GM18909 (cell line): Measurements from ENCODE around the gene LRRN3.

Source experiments
- ATAC-seq: cut with Tn5 transposase; IDR thresholded peaks from one replicate; pipeline ENCODE4 v1.9.1; 2021; ENCODE audit warnings: mild to moderate bottlenecking; ENCODE audit not compliant: unreplicated experiment, poor library complexity

LRRN3 gene

DNA sequence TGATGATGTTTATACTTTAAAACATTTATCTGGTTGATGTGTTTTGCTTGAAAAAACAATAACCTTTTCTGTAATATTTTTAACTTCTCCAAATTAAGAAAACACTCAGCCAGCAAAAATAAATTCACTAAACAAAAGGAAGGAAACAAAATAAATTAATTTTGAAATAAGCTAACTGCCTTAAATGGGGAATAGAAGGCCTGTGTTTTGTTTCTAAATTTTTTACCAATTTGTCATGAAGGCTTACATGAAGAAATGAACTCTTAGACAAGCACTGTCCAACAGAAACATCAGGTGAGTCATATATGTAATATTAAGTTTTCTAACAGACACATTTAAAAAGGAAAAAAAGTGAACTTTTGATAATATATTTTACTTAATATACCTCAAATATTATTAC lies 68.5 kb downstream of the LRRN3 start:
- no peak for ATAC-seq

DNA sequence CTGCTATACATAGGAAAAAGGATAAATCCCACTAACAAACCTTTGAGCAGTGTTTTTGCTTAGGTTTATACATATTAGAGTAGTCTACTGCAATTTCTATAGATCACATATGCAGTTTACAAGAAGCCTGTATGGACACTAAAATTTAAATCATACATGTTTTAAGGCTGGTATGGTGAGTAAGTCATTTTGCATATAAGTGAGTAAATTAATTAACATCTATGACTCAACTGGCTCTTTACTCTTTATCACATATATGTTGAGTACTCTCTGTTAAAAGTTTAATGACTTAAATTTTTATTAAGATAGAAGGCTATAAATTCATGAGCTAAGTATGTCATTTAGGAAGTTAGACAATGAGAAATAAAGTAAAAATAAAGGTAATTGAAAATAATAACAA lies 69.4 kb downstream of the LRRN3 start:
- no peak for ATAC-seq

DNA sequence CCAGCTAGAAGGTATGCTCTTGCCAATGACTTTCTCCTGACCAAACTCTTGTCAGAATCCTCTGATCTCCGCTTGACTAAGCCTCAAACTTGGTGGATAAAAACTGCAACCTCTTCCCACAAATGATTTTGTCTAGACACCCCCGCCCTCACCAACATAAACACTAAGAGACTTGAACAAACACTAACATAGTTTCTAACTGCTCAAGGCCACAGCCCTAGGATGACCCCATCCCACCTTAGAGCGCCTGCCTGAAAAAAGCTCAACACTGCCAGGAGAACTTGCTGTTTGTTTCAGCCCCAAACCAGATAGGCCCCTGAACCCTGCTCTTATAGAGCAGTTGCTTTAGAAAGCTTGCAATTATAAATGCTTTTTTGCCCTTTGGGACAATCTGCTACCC lies 71.8 kb downstream of the LRRN3 start:
- no peak for ATAC-seq

DNA sequence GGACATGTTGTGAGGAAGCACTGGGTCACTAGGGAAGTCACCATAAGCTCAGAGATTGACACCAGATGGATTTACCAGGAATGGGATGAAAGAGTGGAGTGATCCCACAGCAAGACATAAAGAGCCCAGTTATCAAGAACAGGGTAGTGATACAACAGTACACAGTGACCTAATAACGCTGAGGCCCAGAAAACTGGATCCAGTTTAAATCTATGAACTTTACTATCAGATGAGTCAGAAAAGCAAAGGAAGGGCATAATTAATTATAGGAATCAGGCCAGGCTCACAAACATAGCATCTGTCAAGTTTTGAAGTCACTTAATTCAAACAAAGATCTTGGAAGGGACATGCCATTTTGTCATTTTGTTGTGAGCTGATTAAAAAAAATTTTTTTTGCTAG lies 73.5 kb downstream of the LRRN3 start:
- ATAC-seq: no peak

DNA sequence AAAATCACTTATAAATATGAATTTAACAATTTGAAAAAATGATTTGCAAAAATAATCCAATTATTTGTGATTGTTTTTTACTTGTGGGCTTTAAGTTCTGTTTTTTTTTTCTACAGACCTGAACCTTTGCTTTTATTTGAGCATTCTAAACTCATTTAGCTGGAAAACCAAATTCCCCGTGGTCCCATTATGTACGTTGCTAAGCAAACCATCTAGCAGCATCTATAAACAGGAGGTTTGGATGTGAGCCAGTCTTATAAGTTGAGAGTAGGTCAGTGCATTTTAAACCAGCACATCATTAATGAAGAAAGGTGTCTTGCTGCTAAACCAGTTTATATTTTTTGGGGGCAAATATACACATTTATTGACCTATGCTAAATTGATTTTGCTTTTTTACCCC lies 77.3 kb downstream of the LRRN3 start:
- no peak for ATAC-seq

DNA sequence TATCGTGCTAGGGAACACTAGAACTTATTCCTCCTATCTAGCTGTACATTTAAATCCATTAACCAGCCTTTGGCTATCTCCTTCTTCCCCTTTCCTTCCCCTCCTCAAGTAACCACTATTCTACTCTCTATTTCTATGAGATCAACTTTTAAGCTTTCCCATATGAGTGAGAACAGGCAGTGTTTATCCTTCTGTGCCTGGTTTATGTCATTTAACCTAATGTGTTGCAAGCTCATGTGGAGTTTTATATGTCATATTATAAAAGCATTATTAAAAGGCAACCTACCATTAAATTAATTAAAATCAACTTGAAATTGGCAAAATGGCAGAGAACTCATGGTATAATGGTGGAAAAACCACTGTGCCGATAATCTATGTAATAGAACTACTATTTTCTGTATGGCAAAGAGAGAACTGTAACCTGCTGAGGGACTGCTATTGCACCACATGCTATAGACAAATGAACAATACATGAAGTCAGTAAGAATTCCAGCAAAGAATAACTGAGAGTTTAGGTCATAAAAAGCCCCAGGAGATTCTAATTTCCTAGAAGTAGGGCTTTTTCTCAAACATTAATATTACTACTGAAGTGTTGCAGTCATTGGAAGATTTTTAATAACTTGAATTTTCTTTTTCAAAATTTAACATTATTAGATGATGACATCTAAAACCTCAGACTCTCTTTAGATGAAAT lies 81.8 kb downstream of the LRRN3 start:
- no peak for ATAC-seq

DNA sequence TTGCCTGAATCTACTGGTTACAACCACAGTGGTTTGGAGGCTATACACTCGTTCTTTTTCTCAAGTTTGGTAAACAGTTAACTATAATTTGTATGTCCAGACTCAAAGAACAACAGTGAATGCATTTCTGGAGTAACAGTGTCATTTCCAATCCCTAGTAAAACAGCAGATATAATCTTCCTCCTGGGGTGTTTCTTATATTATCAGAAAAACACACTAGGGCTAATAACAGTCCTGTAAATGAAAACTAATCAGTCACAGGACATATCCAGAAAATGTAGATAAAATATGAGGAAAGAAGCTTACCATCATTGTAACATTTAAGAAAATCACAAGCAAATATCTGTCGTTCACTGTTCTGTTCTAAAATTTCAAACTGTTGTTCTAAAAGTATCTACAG lies 82.6 kb downstream of the LRRN3 start:
- ATAC-seq: no peak

DNA sequence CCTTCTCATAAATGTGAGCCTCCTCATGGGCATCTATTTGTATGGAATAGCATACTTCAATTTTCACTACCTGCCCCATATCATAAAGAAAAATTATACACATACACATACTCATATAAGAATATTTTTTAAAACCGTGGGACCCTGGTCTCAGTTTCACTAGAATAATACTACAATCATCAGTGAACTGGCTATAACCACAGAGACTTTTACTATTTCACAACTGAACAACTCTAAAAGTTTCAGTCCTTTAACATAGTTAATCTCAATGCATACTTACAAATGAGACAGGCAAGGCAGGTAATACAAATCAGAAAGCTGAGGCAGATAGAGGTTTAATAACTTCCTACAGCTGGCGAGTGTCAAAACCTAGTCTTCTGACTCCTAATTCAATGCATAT lies 83.1 kb downstream of the LRRN3 start:
- no peak for ATAC-seq

DNA sequence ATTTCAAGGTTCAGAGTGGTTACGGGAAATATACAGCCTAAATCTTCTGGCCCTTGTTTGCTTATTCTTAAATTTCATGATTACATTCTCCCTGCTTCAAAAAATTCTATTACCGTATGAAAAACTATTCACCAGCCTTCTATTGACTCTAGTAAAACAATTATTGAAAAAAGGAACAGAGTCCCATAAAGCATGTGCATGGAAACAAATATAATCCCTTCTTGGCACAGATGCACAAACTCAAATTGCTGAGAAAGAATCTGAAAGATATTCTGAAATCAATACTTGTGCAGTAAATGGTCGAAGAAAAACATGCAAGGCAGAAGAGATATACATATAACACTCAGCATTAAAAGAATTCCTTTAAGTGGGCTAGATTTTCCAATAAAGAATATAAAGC lies 83.6 kb downstream of the LRRN3 start:
- ATAC-seq: no peak
